ENCODE data around the gene TCEAL3. TPM values are rescaled to one million over a fixed set of nuclear protein-coding genes. Genes with fewer than 3 reads are reported as not detected.

TCEAL3 gene
- polyA plus RNA-seq, 1 donor from 2014 or later = 42.5 TPM

DNA sequence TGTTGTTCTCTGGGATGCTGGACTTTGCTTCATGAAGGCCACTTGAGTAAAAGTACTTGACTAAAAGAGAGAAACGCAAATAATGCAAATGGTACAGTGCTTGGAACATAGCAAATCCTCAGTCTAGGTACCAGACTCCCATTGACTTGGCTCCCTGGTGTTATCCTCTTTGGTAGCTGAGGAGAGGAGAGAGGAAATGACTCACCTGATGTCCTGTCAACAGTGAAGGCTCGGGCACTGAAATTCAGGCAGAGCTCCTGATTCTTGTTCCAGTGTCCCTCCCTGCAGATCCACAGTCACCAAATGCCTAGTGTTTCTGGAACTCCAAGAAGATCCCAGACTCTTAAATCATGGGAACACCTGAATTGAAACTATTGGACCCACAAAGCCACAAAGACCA, 45.0 kb upstream of the TCEAL3 start:
- Histone ChIP-seq H3K36me3 (ENCODE audit: insufficient read depth, low read length) (no peaks in the 10 kb centered on the region), H3F3A (ENCODE audit: insufficient read depth, low read length, poor library complexity, severe bottlenecking) (no peaks in the 10 kb centered on the region), H3K79me2 (replicated peaks; ENCODE audit: insufficient read depth, low read length) (no peaks in the 10 kb centered on the region), H3K4me2 (ENCODE audit: low read length) (no peak overlapping the region), H4K20me1 (ENCODE audit: insufficient read depth) (no peaks in the 10 kb centered on the region), H3K9me2 (ENCODE audit: insufficient read depth, low read length) (no peaks in the 10 kb centered on the region), H3K4me3 (ENCODE audit: low read length) (no peak overlapping the region), H3K9ac (ENCODE audit: low read length) (no peak overlapping the region), H3K27ac (ENCODE audit: low read length) (no peak overlapping the region), H3K27me3 (ENCODE audit: insufficient read depth, low read depth, low read length) (no peaks in the 10 kb centered on the region), H2AFZ (ENCODE audit: low read depth, low read length) (no peak overlapping the region), H3K9me3 (ENCODE audit: low read length) (no peaks in the 10 kb centered on the region)
- TF ChIP-seq RAD21 (conservative IDR thresholded peaks at IDR 0.05) (no peak), REST (IDR thresholded peaks at IDR 0.05; ENCODE audit: borderline replicate concordance) (no peak), EZH2 (IDR thresholded peaks at IDR 0.05; ENCODE audit: borderline replicate concordance, insufficient read depth, low read length, poor library complexity, severe bottlenecking) (no peak)

DNA sequence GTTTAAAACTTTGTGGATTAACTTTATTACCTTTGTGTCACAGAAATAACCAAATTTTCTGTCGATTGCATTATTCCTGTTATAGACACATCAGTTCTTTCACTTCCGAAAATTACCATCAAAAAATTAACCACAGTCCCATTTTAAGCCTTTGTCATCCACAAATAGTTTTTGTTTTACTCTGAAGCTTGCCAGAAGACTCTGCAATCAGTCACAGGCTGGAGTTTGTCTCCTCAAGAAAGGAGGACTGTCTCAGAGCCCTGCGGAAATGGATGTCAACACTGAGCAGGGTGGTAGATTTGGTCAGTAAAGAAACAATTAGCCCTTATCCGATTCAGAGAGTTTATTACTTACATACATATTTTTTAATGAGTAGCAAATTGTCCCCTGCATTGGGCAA, 42.6 kb upstream of the TCEAL3 start:
- Histone ChIP-seq H3K4me2 (ENCODE audit: low read length) (no peak overlapping the region), H3K27me3 (ENCODE audit: insufficient read depth, low read depth, low read length) (no peaks in the 10 kb centered on the region), H4K20me1 (ENCODE audit: insufficient read depth) (no peaks in the 10 kb centered on the region), H3K9me3 (ENCODE audit: low read length) (no peaks in the 10 kb centered on the region), H3K36me3 (ENCODE audit: insufficient read depth, low read length) (no peaks in the 10 kb centered on the region), H3F3A (ENCODE audit: insufficient read depth, low read length, poor library complexity, severe bottlenecking) (no peaks in the 10 kb centered on the region), H2AFZ (ENCODE audit: low read depth, low read length) (no peak overlapping the region), H3K4me3 (ENCODE audit: low read length) (no peak overlapping the region), H3K9me2 (ENCODE audit: insufficient read depth, low read length) (no peaks in the 10 kb centered on the region), H3K79me2 (replicated peaks; ENCODE audit: insufficient read depth, low read length) (no peaks in the 10 kb centered on the region), H3K9ac (ENCODE audit: low read length) (no peak overlapping the region), H3K27ac (ENCODE audit: low read length) (no peak overlapping the region)
- TF ChIP-seq REST (IDR thresholded peaks at IDR 0.05; ENCODE audit: borderline replicate concordance) (no peak), SMC3 (conservative IDR thresholded peaks at IDR 0.05; ENCODE audit: poor library complexity) (no peak), POLR2AphosphoS5 (IDR thresholded peaks at IDR 0.05) (no peak), MXI1 (conservative IDR thresholded peaks at IDR 0.05; ENCODE audit: poor library complexity, severe bottlenecking) (no peak), RAD21 (conservative IDR thresholded peaks at IDR 0.05) (no peak), TAF1 (IDR thresholded peaks at IDR 0.05; ENCODE audit: low read depth) (no peak), EP300 (conservative IDR thresholded peaks at IDR 0.05; ENCODE audit: poor library complexity, severe bottlenecking) (no peak), EZH2 (IDR thresholded peaks at IDR 0.05; ENCODE audit: borderline replicate concordance, insufficient read depth, low read length, poor library complexity, severe bottlenecking) (no peak)
- TF ChIP-seq, protein P1, sequence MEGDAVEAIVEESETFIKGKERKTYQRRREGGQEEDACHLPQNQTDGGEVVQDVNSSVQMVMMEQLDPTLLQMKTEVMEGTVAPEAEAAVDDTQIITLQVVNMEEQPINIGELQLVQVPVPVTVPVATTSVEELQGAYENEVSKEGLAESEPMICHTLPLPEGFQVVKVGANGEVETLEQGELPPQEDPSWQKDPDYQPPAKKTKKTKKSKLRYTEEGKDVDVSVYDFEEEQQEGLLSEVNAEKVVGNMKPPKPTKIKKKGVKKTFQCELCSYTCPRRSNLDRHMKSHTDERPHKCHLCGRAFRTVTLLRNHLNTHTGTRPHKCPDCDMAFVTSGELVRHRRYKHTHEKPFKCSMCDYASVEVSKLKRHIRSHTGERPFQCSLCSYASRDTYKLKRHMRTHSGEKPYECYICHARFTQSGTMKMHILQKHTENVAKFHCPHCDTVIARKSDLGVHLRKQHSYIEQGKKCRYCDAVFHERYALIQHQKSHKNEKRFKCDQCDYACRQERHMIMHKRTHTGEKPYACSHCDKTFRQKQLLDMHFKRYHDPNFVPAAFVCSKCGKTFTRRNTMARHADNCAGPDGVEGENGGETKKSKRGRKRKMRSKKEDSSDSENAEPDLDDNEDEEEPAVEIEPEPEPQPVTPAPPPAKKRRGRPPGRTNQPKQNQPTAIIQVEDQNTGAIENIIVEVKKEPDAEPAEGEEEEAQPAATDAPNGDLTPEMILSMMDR (IDR thresholded peaks at IDR 0.05; ENCODE audit: poor library complexity, severe bottlenecking) = no peak
